ENCODE results near the gene LARP6. TPM values are rescaled to one million over a fixed set of nuclear protein-coding genes. Genes with fewer than 3 reads are reported as not detected.
A peak's percentile ranks its signal among the peaks of the same experiment; 100 is the strongest.
"Not testable (repeated sequence)": the region's sequence is repeated elsewhere in the genome, so short reads cannot be mapped to it uniquely, and the experiment has no call there.

LARP6 gene
- total RNA-seq, 1 donor from 2014 or later: 135 TPM

- H3K36me3 Mint-ChIP-seq (ENCODE audit: low read depth): no peaks in the 10 kb centered on the region
- peak overlapping the region; percentile 89 for H3K27ac Mint-ChIP-seq (ENCODE audit: unreplicated experiment)
- H3K4me3 Mint-ChIP-seq (ENCODE audit: unreplicated experiment): no peak overlapping the region
- no peaks in the 10 kb centered on the region for H3K9me3 Mint-ChIP-seq (ENCODE audit: low read depth)
- no peak for DNase-seq (ENCODE audit: low spot score)
- H3K4me1 Mint-ChIP-seq (ENCODE audit: low read depth): peaks cover 51% of the 10 kb centered on the region
- TF ChIP-seq CTCF (IDR thresholded peaks at IDR 0.05): no peak
- H3K27me3 Mint-ChIP-seq (ENCODE audit: low read depth): no peaks in the 10 kb centered on the region
Observed at GRCh38 chr15:70867911-70868467, 14.0 kb upstream of the LARP6 start.

GRCh38 chr15:70866982-70867641 is 13.2 kb upstream of the LARP6 start:
- H3K27ac Mint-ChIP-seq (ENCODE audit: unreplicated experiment): no peak overlapping the region
- no peaks in the 10 kb centered on the region for H3K36me3 Mint-ChIP-seq (ENCODE audit: low read depth)
- TF ChIP-seq CTCF (IDR thresholded peaks at IDR 0.05): no peak
- DNase-seq (ENCODE audit: low spot score): no peak
- H3K4me1 Mint-ChIP-seq (ENCODE audit: low read depth): peaks cover 52% of the 10 kb centered on the region
- no peaks in the 10 kb centered on the region for H3K9me3 Mint-ChIP-seq (ENCODE audit: low read depth)
- H3K27me3 Mint-ChIP-seq (ENCODE audit: low read depth): no peaks in the 10 kb centered on the region
- H3K4me3 Mint-ChIP-seq (ENCODE audit: unreplicated experiment): no peak overlapping the region

- no peak overlapping the region for H3K4me3 Mint-ChIP-seq (ENCODE audit: unreplicated experiment)
- no peaks in the 10 kb centered on the region for H3K27me3 Mint-ChIP-seq (ENCODE audit: low read depth)
- TF ChIP-seq CTCF (IDR thresholded peaks at IDR 0.05): no peak
- no peak for DNase-seq (ENCODE audit: low spot score)
- H3K9me3 Mint-ChIP-seq (ENCODE audit: low read depth): no peaks in the 10 kb centered on the region
- peaks cover 39% of the 10 kb centered on the region for H3K4me1 Mint-ChIP-seq (ENCODE audit: low read depth)
- H3K36me3 Mint-ChIP-seq (ENCODE audit: low read depth): no peaks in the 10 kb centered on the region
- H3K27ac Mint-ChIP-seq (ENCODE audit: unreplicated experiment): peak overlapping the region; percentile 86
Observed at GRCh38 chr15:70863450-70864218, 9.7 kb upstream of the LARP6 start.

- Mint-ChIP-seq H3K27me3 (ENCODE audit: low read depth) (no peaks in the 10 kb centered on the region), H3K4me3 (ENCODE audit: unreplicated experiment) (no peak overlapping the region), H3K27ac (ENCODE audit: unreplicated experiment) (peak overlapping the region; percentile 45), H3K36me3 (ENCODE audit: low read depth) (no peaks in the 10 kb centered on the region), H3K4me1 (ENCODE audit: low read depth) (peaks cover 55% of the 10 kb centered on the region), H3K9me3 (ENCODE audit: low read depth) (no peaks in the 10 kb centered on the region)
- DNase-seq (ENCODE audit: low spot score): no peak
- TF ChIP-seq CTCF (IDR thresholded peaks at IDR 0.05): no peak
Observed at GRCh38 chr15:70859998-70860397, 6.0 kb upstream of the LARP6 start.

GRCh38 chr15:70859322-70859908 is 5.5 kb upstream of the LARP6 start:
- Mint-ChIP-seq H3K36me3 (ENCODE audit: low read depth) (peaks cover 1% of the 10 kb centered on the region), H3K4me3 (ENCODE audit: unreplicated experiment) (no peak overlapping the region), H3K9me3 (ENCODE audit: low read depth) (no peaks in the 10 kb centered on the region), H3K4me1 (ENCODE audit: low read depth) (peaks cover 60% of the 10 kb centered on the region), H3K27me3 (ENCODE audit: low read depth) (no peaks in the 10 kb centered on the region), H3K27ac (ENCODE audit: unreplicated experiment) (peak overlapping the region; percentile 60)
- no peak for DNase-seq (ENCODE audit: low spot score)
- TF ChIP-seq CTCF (IDR thresholded peaks at IDR 0.05): no peak

- H3K4me3 Mint-ChIP-seq (ENCODE audit: unreplicated experiment); H3K36me3 Mint-ChIP-seq (ENCODE audit: low read depth); H3K9me3 Mint-ChIP-seq (ENCODE audit: low read depth); H3K27me3 Mint-ChIP-seq (ENCODE audit: low read depth): not testable (repeated sequence)
- peaks cover 59% of the 10 kb centered on the region for H3K4me1 Mint-ChIP-seq (ENCODE audit: low read depth)
- H3K27ac Mint-ChIP-seq (ENCODE audit: unreplicated experiment): peak overlapping the region; percentile 96
- peak; percentile 92 for DNase-seq (ENCODE audit: low spot score)
Observed at GRCh38 chr15:70858614-70859321, 4.8 kb upstream of the LARP6 start.
